K562 (cell line): ENCODE data around the gene SMIM36. TPM values are rescaled to one million over a fixed set of nuclear protein-coding genes. Genes with fewer than 3 reads are reported as not detected.
A peak's percentile ranks its signal among the peaks of the same experiment; 100 is the strongest.

Experiments
- ATAC-seq: fragments of 200-7000 bp; cut with Tn5 transposase; 3 replicates; pipeline ENCODE4 v1.9.1; 2020; ENCODE audit warnings: moderate library complexity
- BruUV-seq: library from RNA; stranded (reverse); fragments of 400-500 nt; replicated peaks from 2 replicates; lab custom pipeline; 2021; lab: Mats Ljungman, UMichigan
- CTCF ChIA-PET: fragments of 300-600 bp; formaldehyde crosslinking; extraction: SDS; loops from one replicate; lab custom pipeline; 2021; ENCODE audit warnings: low intra/inter-chr PET ratio; lab: Yijun Ruan, JAX
- POLR2A ChIA-PET: fragments of 300-600, 350-650 bp; sonication (Branson Sonifier 250); formaldehyde crosslinking; extraction: SDS; loops from one replicate; lab custom pipeline; 2021; ENCODE audit warnings: antibody characterized with exemption, inconsistent platforms; lab: Yijun Ruan, JAX
- DNase-seq, 4 experiments: peaks; one replicate each; pipeline versions ENCODE4 v3.0.0 to v3.0.0-alpha.2; 2011 to 2018; ENCODE audit warnings: low spot score in 3 of 4, mixed read lengths in 3 of 4; ENCODE audit errors: extremely low read depth in 1 of 4
- FAIRE-seq: peaks from 2 replicates; lab custom pipeline; 2011; peaks lifted over from hg19 to GRCh38; lab: Jason Lieb, UNC
- H2AFZ ChIP-seq: 2 replicates; pipeline ENCODE4 v1.6.0; 2011; ENCODE audit warnings: low read depth, low read length, control low read depth, inconsistent platforms
- H3K27ac ChIP-seq: fragments of 200-600 bp; 3 replicates; pipeline ENCODE4 v1.8.0; 2011; ENCODE audit warnings: low read depth, mild to moderate bottlenecking, control low read depth, inconsistent platforms, low read length, moderate library complexity, mixed read lengths; ENCODE audit errors: extremely low read depth
- H3K27me3 ChIP-seq, 2 experiments: fragments of 300-600 bp in 1 of 2; 2 replicates in 1 of 2; 3 replicates in 1 of 2; pipeline versions ENCODE4 v1.6.0 to v1.8.0; 2011; ENCODE audit warnings: inconsistent platforms in 2 of 2, low read length in 2 of 2, mild to moderate bottlenecking in 1 of 2, mixed read lengths in 1 of 2, moderate library complexity in 1 of 2; ENCODE audit not compliant: control insufficient read depth in 2 of 2, insufficient read depth in 2 of 2
- H3K36me3 ChIP-seq: fragments of 300-600 bp; 3 replicates; pipeline ENCODE4 v1.8.0; 2011; ENCODE audit warnings: mild to moderate bottlenecking, low read length, inconsistent platforms; ENCODE audit not compliant: control insufficient read depth, insufficient read depth
- H3K4me1 ChIP-seq, 2 experiments: fragments of 200-600 bp in 1 of 2; replicated peaks in 1 of 2; 2 replicates in 1 of 2; 3 replicates in 1 of 2; pipeline versions ENCODE4 v1.5.1 to v1.8.0; 2011; ENCODE audit warnings: inconsistent platforms in 2 of 2, low read length in 2 of 2, mild to moderate bottlenecking in 1 of 2, mixed read lengths in 1 of 2, moderate library complexity in 1 of 2; ENCODE audit not compliant: control insufficient read depth in 2 of 2, insufficient read depth in 2 of 2
- H3K4me2 ChIP-seq: 2 replicates; pipeline ENCODE4 v1.6.1; 2011; ENCODE audit warnings: low read length, control low read depth, inconsistent platforms, mixed read lengths; ENCODE audit not compliant: insufficient read depth
- H3K4me3 ChIP-seq: fragments of 200-600 bp; sonication (generic), shearing (Covaris generic); 2 replicates; pipeline ENCODE4 v1.5.1; 2016; ENCODE audit warnings: control low read depth, inconsistent platforms
- H3K79me2 ChIP-seq: fragments of 200-600 bp; 3 replicates; pipeline ENCODE4 v1.8.0; 2011; ENCODE audit warnings: low read length, inconsistent platforms; ENCODE audit not compliant: control insufficient read depth, insufficient read depth
- H3K9ac ChIP-seq, 2 experiments: 2 replicates each; pipeline versions ENCODE4 v1.6.0 to v1.6.1; 2011; ENCODE audit warnings: low read depth in 2 of 2, low read length in 2 of 2, control low read depth in 1 of 2, inconsistent platforms in 1 of 2, mild to moderate bottlenecking in 1 of 2, mixed read lengths in 1 of 2; ENCODE audit not compliant: insufficient read depth in 1 of 2
- H3K9me1 ChIP-seq: one replicate; pipeline ENCODE4 v1.6.0; 2011; ENCODE audit warnings: inconsistent platforms, mild to moderate bottlenecking, low read length, moderate library complexity; ENCODE audit not compliant: control insufficient read depth, insufficient read depth
- H3K9me3 ChIP-seq: replicated peaks from 2 replicates; pipeline ENCODE4 v1.5.1; 2011; ENCODE audit warnings: low read depth, low read length, inconsistent platforms; ENCODE audit not compliant: control insufficient read depth, insufficient read depth
- H4K20me1 ChIP-seq: replicated peaks from 2 replicates; pipeline ENCODE4 v1.6.1; 2011; ENCODE audit warnings: low read length, inconsistent platforms, mixed read lengths; ENCODE audit not compliant: control insufficient read depth, insufficient read depth
- BCOR ChIP-seq: fragments of 450-650 bp; IDR thresholded peaks from 2 replicates; pipeline ENCODE4 v1.6.1; 2016
- CHD4 ChIP-seq: fragments of 200-600 bp; sonication (generic); IDR thresholded peaks from 3 replicates; pipeline ENCODE4 v1.6.1; 2012; ENCODE audit warnings: low read depth, mild to moderate bottlenecking, mixed read lengths, low read length, inconsistent platforms; ENCODE audit not compliant: insufficient read depth, insufficient replicate concordance, poor library complexity, severe bottlenecking
- CSDE1 ChIP-seq, 2 experiments: fragments of 450-650 bp; IDR thresholded peaks; 2 replicates each; pipeline ENCODE4 v1.6.1; 2016; ENCODE audit warnings: mild to moderate bottlenecking in 1 of 2
- E2F3 ChIP-seq: fragments of 250-450 bp; sonication (Bioruptor Pico); IDR thresholded peaks from 2 replicates; pipeline ENCODE4 v1.4.0; 2020; ENCODE audit warnings: mild to moderate bottlenecking
- GABPA ChIP-seq: fragments of 200-800 bp; sonication (Bioruptor generic); conservative IDR thresholded peaks from 2 replicates; pipeline ENCODE4 v1.6.1; 2016; ENCODE audit warnings: low read depth, missing genetic modification characterization, missing compliant biosample characterization
- MAZ ChIP-seq, 2 experiments: fragments of 450-650 bp in 1 of 2; sonication (generic) in 1 of 2; formaldehyde crosslinking; IDR thresholded peaks in 1 of 2; conservative IDR thresholded peaks in 1 of 2; 2 replicates each; pipeline versions ENCODE4 v1.4.0 to v1.5.0; 2020; ENCODE audit warnings: mild to moderate bottlenecking in 1 of 2, missing genetic modification reagents in 1 of 2
- NCOA6 ChIP-seq: fragments of 450-650 bp; IDR thresholded peaks from 2 replicates; pipeline ENCODE4 v1.6.1; 2017; ENCODE audit warnings: mild to moderate bottlenecking
- PHF21A ChIP-seq: fragments of 450-650 bp; IDR thresholded peaks from 2 replicates; pipeline ENCODE4 v1.6.1; 2017; ENCODE audit warnings: low read depth, borderline replicate concordance
- RFX1 ChIP-seq: fragments of 450-650 bp; IDR thresholded peaks from 2 replicates; pipeline ENCODE4 v1.6.1; 2016; ENCODE audit warnings: mild to moderate bottlenecking, moderate library complexity
- SMARCC2 ChIP-seq: fragments of 450-650 bp; IDR thresholded peaks from 2 replicates; pipeline ENCODE4 v1.6.1; 2017; ENCODE audit warnings: antibody characterized with exemption, moderate library complexity, mild to moderate bottlenecking, low read depth
- SMARCE1 ChIP-seq: fragments of 450-650 bp; IDR thresholded peaks from 2 replicates; pipeline ENCODE4 v1.7.1; 2016; ENCODE audit warnings: mild to moderate bottlenecking
- SRF ChIP-seq, 2 experiments: fragments of 250-450, 450-650 bp in 1 of 2; sonication (Bioruptor Pico) in 1 of 2; sonication (generic) in 1 of 2; formaldehyde crosslinking; IDR thresholded peaks; 2 replicates each; pipeline versions ENCODE4 v1.5.0 to v1.5.1; 2020 to 2022; ENCODE audit warnings: mild to moderate bottlenecking in 1 of 2, missing genetic modification reagents in 1 of 2
- ZNF583 ChIP-seq: fragments of 250-450 bp; sonication (Bioruptor Pico); IDR thresholded peaks from 2 replicates; pipeline ENCODE4 v1.4.0; 2020
- WGBS: fragments of 100-300 bp; shearing (Covaris generic); methylation state at CpG from one replicate; pipeline ENCODE4 v1.1.6; 2016; ENCODE audit warnings: low coverage, mixed read lengths; ENCODE audit not compliant: insufficient coverage; ENCODE audit errors: missing lambda C conversion rate; 5-methylcytosine and 5-hydroxymethylcytosine counted together
- in situ Hi-C: fragments of 300-500 bp; cut with MboI; formaldehyde crosslinking; loops from 4 replicates; pipeline ENCODE4 v1.15.0; 2018; ENCODE audit warnings: inconsistent platforms, mixed read lengths
- intact Hi-C: fragments of 100-400 bp; cut with micrococcal nuclease; formaldehyde crosslinking; loops from 2 replicates; pipeline ENCODE4 v1.14.2; 2022
- polyA plus RNA-seq, 8 experiments: library from polyadenylated mRNA; depleted of rRNA in 4 of 8; stranded (reverse) in 5 of 8; unstranded in 3 of 8; fragments of >200 nt; fragmentation: Nextera tagmentation in 2 of 8; fragmentation: Illumina TruSeq in 1 of 8; extraction: Ambion mirVana in 2 of 8; extraction: Trizol in 1 of 8; gene quantifications; 2 replicates each; pipeline versions ENCODE4 v1.2.1 to v1.2.3, GENCODE V29; 2011 to 2014; ENCODE audit warnings: inconsistent platforms in 1 of 8, missing spikeins in 1 of 8
- total RNA-seq, 7 experiments: library from RNA; depleted of rRNA in 6 of 7; stranded (reverse); fragments of >200 nt in 6 of 7; fragmentation: Illumina TruSeq in 2 of 7; extraction: Trizol in 2 of 7; gene quantifications; 2 replicates each; pipeline versions ENCODE4 v1.2.1 to v1.2.3, GENCODE V29; 2011 to 2021; ENCODE audit warnings: low replicate concordance in 1 of 7
- TF ChIP-seq, protein P1 (sequence below), 3 experiments: fragments of 200-800 bp in 1 of 3; fragments of 250-450 bp in 1 of 3; fragments of 450-650 bp in 1 of 3; sonication (Bioruptor Pico) in 1 of 3; sonication (Bioruptor generic) in 1 of 3; formaldehyde crosslinking in 1 of 3; IDR thresholded peaks; 2 replicates each; pipeline versions ENCODE4 v1.6.1 to v1.8.0; 2016 to 2022; ENCODE audit warnings: mild to moderate bottlenecking in 2 of 3, missing genetic modification characterization in 2 of 3, missing compliant biosample characterization in 1 of 3, moderate library complexity in 1 of 3
- TF ChIP-seq, protein P2 (sequence below): fragments of 450-650 bp; IDR thresholded peaks from 2 replicates; pipeline ENCODE4 v1.6.1; 2016; ENCODE audit warnings: antibody characterized with exemption

The SMIM36 gene
- total and polyA plus RNA-seq, 9 of the 15 experiments (the other 6 are each of a cell fraction or from before 2014, with no cell fraction given), result not detected

- Histone ChIP-seq H3K27ac (peak overlapping the region; percentile 64), H3K27me3 (no peaks in the 10 kb centered on the region), H3K4me3 (peak overlapping the region; percentile 71), H3K36me3 (no peaks in the 10 kb centered on the region; the same call in 2 of the 3 replicates), H3K79me2 (peaks cover 27% of the 10 kb centered on the region), H3K9me1 (no peaks in the 10 kb centered on the region), H3K4me2 (peak overlapping the region; percentile 90), H2AFZ (peak overlapping the region; percentile 90), H3K9ac (peak overlapping the region; percentile 78 to 96), H3K4me1 (peaks cover 11% of the 10 kb centered on the region in 2 experiments), H4K20me1 (no peaks in the 10 kb centered on the region), H3K9me3 (no peaks in the 10 kb centered on the region)
- ChIA-PET CTCF (no interaction called here), POLR2A (interaction anchor here (0.8 to 1.4 kb wide), 4 partner anchors 10 to 22 kb away, joined by 3 to 7 read pairs (median 4); no protein-coding TSS in a partner anchor)
- ATAC-seq (peak; percentile 51), FAIRE-seq (no peak), DNase-seq (peak; percentile 22 to 51 (median 34))
- no TSS peak for BruUV-seq
- WGBS, result under 1% methylated on average over 20 of the region's 21 CpGs
- intact Hi-C loops, result loop anchor here (5.0 kb wide), 1 partner anchor 77 kb away; no protein-coding TSS in a partner anchor
- in situ Hi-C loops, result no loop called here
- TF ChIP-seq, protein P1, sequence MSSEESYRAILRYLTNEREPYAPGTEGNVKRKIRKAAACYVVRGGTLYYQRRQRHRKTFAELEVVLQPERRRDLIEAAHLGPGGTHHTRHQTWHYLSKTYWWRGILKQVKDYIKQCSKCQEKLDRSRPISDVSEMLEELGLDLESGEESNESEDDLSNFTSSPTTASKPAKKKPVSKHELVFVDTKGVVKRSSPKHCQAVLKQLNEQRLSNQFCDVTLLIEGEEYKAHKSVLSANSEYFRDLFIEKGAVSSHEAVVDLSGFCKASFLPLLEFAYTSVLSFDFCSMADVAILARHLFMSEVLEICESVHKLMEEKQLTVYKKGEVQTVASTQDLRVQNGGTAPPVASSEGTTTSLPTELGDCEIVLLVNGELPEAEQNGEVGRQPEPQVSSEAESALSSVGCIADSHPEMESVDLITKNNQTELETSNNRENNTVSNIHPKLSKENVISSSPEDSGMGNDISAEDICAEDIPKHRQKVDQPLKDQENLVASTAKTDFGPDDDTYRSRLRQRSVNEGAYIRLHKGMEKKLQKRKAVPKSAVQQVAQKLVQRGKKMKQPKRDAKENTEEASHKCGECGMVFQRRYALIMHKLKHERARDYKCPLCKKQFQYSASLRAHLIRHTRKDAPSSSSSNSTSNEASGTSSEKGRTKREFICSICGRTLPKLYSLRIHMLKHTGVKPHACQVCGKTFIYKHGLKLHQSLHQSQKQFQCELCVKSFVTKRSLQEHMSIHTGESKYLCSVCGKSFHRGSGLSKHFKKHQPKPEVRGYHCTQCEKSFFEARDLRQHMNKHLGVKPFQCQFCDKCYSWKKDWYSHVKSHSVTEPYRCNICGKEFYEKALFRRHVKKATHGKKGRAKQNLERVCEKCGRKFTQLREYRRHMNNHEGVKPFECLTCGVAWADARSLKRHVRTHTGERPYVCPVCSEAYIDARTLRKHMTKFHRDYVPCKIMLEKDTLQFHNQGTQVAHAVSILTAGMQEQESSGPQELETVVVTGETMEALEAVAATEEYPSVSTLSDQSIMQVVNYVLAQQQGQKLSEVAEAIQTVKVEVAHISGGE (CRISPR knock-in tag; IDR thresholded peaks at IDR 0.05), result 0 out of 6 replicates have a peak, but pooled peaks of 1 of the 3 experiments have one; percentile 23
- TF ChIP-seq CSDE1 (IDR thresholded peaks at IDR 0.05), result no peak
- TF ChIP-seq SRF (CRISPR knock-in tag; IDR thresholded peaks at IDR 0.05), result peak in 1 of 2 experiments; percentile 38; a peak in 1 of 4 replicates
- TF ChIP-seq NCOA6, result peak; percentile 29; the same call in 1 of the 2 replicates
- peak; percentile 41 for TF ChIP-seq CHD4
- peak; percentile 43; the same call in 1 of the 2 replicates for TF ChIP-seq SMARCE1
- 0 out of 2 replicates have a peak, but pooled peaks have one; percentile 36 for TF ChIP-seq GABPA (tag)
- TF ChIP-seq, protein P2, sequence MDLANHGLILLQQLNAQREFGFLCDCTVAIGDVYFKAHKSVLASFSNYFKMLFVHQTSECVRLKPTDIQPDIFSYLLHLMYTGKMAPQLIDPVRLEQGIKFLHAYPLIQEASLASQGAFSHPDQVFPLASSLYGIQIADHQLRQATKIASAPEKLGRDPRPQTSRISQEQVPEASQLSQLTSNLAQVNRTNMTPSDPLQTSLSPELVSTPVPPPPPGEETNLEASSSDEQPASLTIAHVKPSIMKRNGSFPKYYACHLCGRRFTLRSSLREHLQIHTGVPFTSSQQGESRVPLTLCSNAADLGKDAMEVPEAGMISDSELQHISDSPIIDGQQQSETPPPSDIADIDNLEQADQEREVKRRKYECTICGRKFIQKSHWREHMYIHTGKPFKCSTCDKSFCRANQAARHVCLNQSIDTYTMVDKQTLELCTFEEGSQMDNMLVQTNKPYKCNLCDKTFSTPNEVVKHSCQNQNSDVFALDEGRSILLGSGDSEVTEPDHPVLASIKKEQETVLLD, result 0 out of 2 replicates have a peak, but pooled peaks have one; percentile 7
- TF ChIP-seq BCOR, result peak; percentile 68
- no peak for TF ChIP-seq ZNF583 (CRISPR knock-in tag)
- TF ChIP-seq RFX1, result 0 out of 2 replicates have a peak, but pooled peaks have one; percentile 8
- TF ChIP-seq PHF21A, result no peak
- no peak for TF ChIP-seq SMARCC2
- TF ChIP-seq E2F3, result peak; percentile 23; the same call in 1 of the 2 replicates
- TF ChIP-seq MAZ (CRISPR knock-in tag; conservative IDR thresholded peaks at IDR 0.05 in 1 of 2, IDR thresholded peaks at IDR 0.05 in 1 of 2), result peak in 1 of 2 experiments; percentile 15; a peak in 1 of 4 replicates
Observed at GRCh38 chr17:55420776-55421178, 90.5 kb downstream of the SMIM36 start.
